Astrocyte (in vitro differentiated cells and primary cell): ENCODE results near the gene ZNF557. TPM values are rescaled to one million over a fixed set of nuclear protein-coding genes. Genes with fewer than 3 reads are reported as not detected.

Experiments
- DNase-seq: peaks from one replicate; pipeline ENCODE4 v3.0.0-alpha.2; 2010; ENCODE audit warnings: low read depth
- FAIRE-seq: peaks from 2 replicates; lab custom pipeline; 2011; peaks lifted over from hg19 to GRCh38; lab: Jason Lieb, UNC
- H2AFZ ChIP-seq: 2 replicates; pipeline ENCODE4 v1.6.0; 2012; ENCODE audit warnings: low read depth, low read length, inconsistent platforms
- H3K27ac ChIP-seq: 2 replicates; pipeline ENCODE4 v1.5.1; 2011; ENCODE audit warnings: low read depth, low read length, inconsistent platforms
- H3K27me3 ChIP-seq: 2 replicates; pipeline ENCODE4 v1.6.0; 2011; ENCODE audit warnings: low read length, inconsistent platforms; ENCODE audit not compliant: insufficient read depth
- H3K36me3 ChIP-seq: 2 replicates; pipeline ENCODE4 v1.5.1; 2011; ENCODE audit warnings: low read length, inconsistent platforms; ENCODE audit not compliant: insufficient read depth
- H3K4me1 ChIP-seq: 2 replicates; pipeline ENCODE4 v1.5.1; 2011; ENCODE audit warnings: low read length, inconsistent platforms; ENCODE audit not compliant: insufficient read depth
- H3K4me2 ChIP-seq: 2 replicates; pipeline ENCODE4 v1.6.0; 2012; ENCODE audit warnings: low read length, inconsistent platforms
- H3K4me3 ChIP-seq: 2 replicates; pipeline ENCODE4 v1.5.1; 2011; ENCODE audit warnings: low read depth, mild to moderate bottlenecking, low read length, inconsistent platforms; ENCODE audit not compliant: insufficient read depth
- H3K79me2 ChIP-seq: 2 replicates; pipeline ENCODE4 v1.6.0; 2012; ENCODE audit warnings: mild to moderate bottlenecking, low read length, inconsistent platforms; ENCODE audit not compliant: insufficient read depth
- H3K9ac ChIP-seq: 2 replicates; pipeline ENCODE4 v1.6.0; 2012; ENCODE audit warnings: mild to moderate bottlenecking, low read length, inconsistent platforms
- H3K9me3 ChIP-seq: 2 replicates; pipeline ENCODE4 v1.5.1; 2012; ENCODE audit warnings: low read depth, mild to moderate bottlenecking, low read length, inconsistent platforms; ENCODE audit not compliant: insufficient read depth
- H4K20me1 ChIP-seq: 2 replicates; pipeline ENCODE4 v1.6.0; 2012; ENCODE audit warnings: low read length, inconsistent platforms; ENCODE audit not compliant: insufficient read depth
- H3K27ac Mint-ChIP-seq: one replicate; pipeline ENCODE4 v1.8.0; 2021; ENCODE audit warnings: mild to moderate bottlenecking, mixed read lengths; ENCODE audit not compliant: unreplicated experiment
- H3K27me3 Mint-ChIP-seq: one replicate; pipeline ENCODE4 v1.8.0; 2021; ENCODE audit warnings: low read depth, mixed read lengths; ENCODE audit not compliant: unreplicated experiment
- H3K36me3 Mint-ChIP-seq: one replicate; pipeline ENCODE4 v1.8.0; 2021; ENCODE audit warnings: low read depth, mixed read lengths; ENCODE audit not compliant: unreplicated experiment
- H3K4me1 Mint-ChIP-seq: one replicate; pipeline ENCODE4 v1.8.0; 2021; ENCODE audit warnings: low read depth, mixed read lengths; ENCODE audit not compliant: unreplicated experiment
- H3K4me3 Mint-ChIP-seq: one replicate; pipeline ENCODE4 v1.8.0; 2021; ENCODE audit warnings: mild to moderate bottlenecking, moderate library complexity, mixed read lengths; ENCODE audit not compliant: unreplicated experiment
- H3K9me3 Mint-ChIP-seq: one replicate; pipeline ENCODE4 v1.8.0; 2021; ENCODE audit warnings: mild to moderate bottlenecking, mixed read lengths; ENCODE audit not compliant: unreplicated experiment
- CTCF ChIP-seq: IDR thresholded peaks from 2 replicates; pipeline ENCODE4 v1.5.1; 2011; ENCODE audit warnings: low read depth, mild to moderate bottlenecking, inconsistent platforms, low read length, moderate library complexity; ENCODE audit not compliant: insufficient read depth
- EZH2 ChIP-seq: IDR thresholded peaks from 2 replicates; pipeline ENCODE4 v1.6.1; 2012; ENCODE audit warnings: mild to moderate bottlenecking, low read length, inconsistent platforms; ENCODE audit not compliant: insufficient read depth
- total RNA-seq: library from RNA; stranded (reverse); gene quantifications from 2 replicates; pipeline ENCODE4 v1.2.1, GENCODE V29; 2021

Gene ZNF557
- total RNA-seq, 1 donor from 2014 or later: 9.6 TPM

- H3K27me3 Mint-ChIP-seq: no peaks in the 10 kb centered on the region
- no peaks in the 10 kb centered on the region for H4K20me1 ChIP-seq
- H3K4me1 Mint-ChIP-seq: no peaks in the 10 kb centered on the region
- no peak overlapping the region for H3K27ac ChIP-seq
- H3K4me3 Mint-ChIP-seq: no peak overlapping the region
- FAIRE-seq: no peak
- H3K27ac Mint-ChIP-seq: no peak overlapping the region
- no peaks in the 10 kb centered on the region for H3K4me1 ChIP-seq
- no peak for DNase-seq
- no peaks in the 10 kb centered on the region for H3K9me3 ChIP-seq
- H2AFZ ChIP-seq: no peak overlapping the region
- H3K79me2 ChIP-seq: no peaks in the 10 kb centered on the region
- H3K36me3 ChIP-seq: no peaks in the 10 kb centered on the region
- no peak overlapping the region for H3K4me3 ChIP-seq
- TF ChIP-seq CTCF: no peak
- TF ChIP-seq EZH2: no peak
- H3K9ac ChIP-seq: no peak overlapping the region
- H3K4me2 ChIP-seq: no peak overlapping the region
- no peaks in the 10 kb centered on the region for H3K27me3 ChIP-seq
- H3K36me3 Mint-ChIP-seq: peaks cover 7% of the 10 kb centered on the region
- H3K9me3 Mint-ChIP-seq: no peaks in the 10 kb centered on the region
Observed at GRCh38 chr19:7119582-7119981, 50.1 kb downstream of the ZNF557 start.

- no peaks in the 10 kb centered on the region for H3K4me1 ChIP-seq
Observed at GRCh38 chr19:7120499-7120898, 51.0 kb downstream of the ZNF557 start.

More at GRCh38 chr19:7120499-7120898, 51.0 kb downstream of the ZNF557 start:
- H3K4me3 Mint-ChIP-seq: no peak overlapping the region
- no peak overlapping the region for H3K27ac Mint-ChIP-seq
- H3K27me3 Mint-ChIP-seq: no peaks in the 10 kb centered on the region
- no peaks in the 10 kb centered on the region for H3K36me3 ChIP-seq
- H3K4me3 ChIP-seq: no peak overlapping the region
- H3K27ac ChIP-seq: no peak overlapping the region
- H3K4me2 ChIP-seq: no peak overlapping the region
- peaks cover 4% of the 10 kb centered on the region for H3K9me3 Mint-ChIP-seq
- TF ChIP-seq EZH2 (no peak), CTCF (no peak)
- H3K36me3 Mint-ChIP-seq: peaks cover 15% of the 10 kb centered on the region
- H3K9me3 ChIP-seq: no peaks in the 10 kb centered on the region
- no peaks in the 10 kb centered on the region for H3K4me1 Mint-ChIP-seq
- no peaks in the 10 kb centered on the region for H3K27me3 ChIP-seq
- H3K79me2 ChIP-seq: no peaks in the 10 kb centered on the region
- H2AFZ ChIP-seq: no peak overlapping the region
- H3K9ac ChIP-seq: no peak overlapping the region
- no peaks in the 10 kb centered on the region for H4K20me1 ChIP-seq
- no peak for FAIRE-seq
- no peak for DNase-seq
